ENCODE results near the gene ALG1. TPM values are rescaled to one million over a fixed set of nuclear protein-coding genes. Genes with fewer than 3 reads are reported as not detected.
"Not testable (repeated sequence)": the region's sequence is repeated elsewhere in the genome, so short reads cannot be mapped to it uniquely, and the experiment has no call there.

Gene ALG1
- total RNA-seq, 1 experiment from 2014 or later, result 23.4 TPM

GRCh38 chr16:5040451-5040850 lies 31.2 kb upstream of the ALG1 start:
- Histone ChIP-seq H3K9ac (ENCODE audit: low read length) (no peak overlapping the region), H3K9me3 (ENCODE audit: low read length) (no peaks in the 10 kb centered on the region), H3K27me3 (ENCODE audit: low read length) (no peaks in the 10 kb centered on the region), H2AFZ (ENCODE audit: low read length) (no peak overlapping the region), H3K4me1 (ENCODE audit: low read length) (peaks cover 18% of the 10 kb centered on the region), H3K9me2 (replicated peaks; ENCODE audit: insufficient read depth, low read length) (no peaks in the 10 kb centered on the region), H3K4me3 (ENCODE audit: low read length) (no peak overlapping the region), H3K27ac (ENCODE audit: low read length) (no peak overlapping the region), H3K4me2 (ENCODE audit: low read depth, low read length, poor library complexity, severe bottlenecking) (no peak overlapping the region), H4K20me1 (ENCODE audit: insufficient read depth, low read depth, low read length) (no peaks in the 10 kb centered on the region), H3K79me2 (ENCODE audit: low read length) (no peaks in the 10 kb centered on the region), H3K36me3 (ENCODE audit: insufficient read depth, low read length) (no peaks in the 10 kb centered on the region)
- DNase-seq, result no peak

GRCh38 chr16:5041600-5042133 lies 30.0 kb upstream of the ALG1 start:
- Histone ChIP-seq H3K36me3 (ENCODE audit: insufficient read depth, low read length) (no peaks in the 10 kb centered on the region), H2AFZ (ENCODE audit: low read length) (no peak overlapping the region), H3K4me3 (ENCODE audit: low read length) (no peak overlapping the region), H3K9me3 (ENCODE audit: low read length) (no peaks in the 10 kb centered on the region), H3K4me1 (ENCODE audit: low read length) (peaks cover 6% of the 10 kb centered on the region), H3K27ac (ENCODE audit: low read length) (no peak overlapping the region), H4K20me1 (ENCODE audit: insufficient read depth, low read depth, low read length) (no peaks in the 10 kb centered on the region), H3K4me2 (ENCODE audit: low read depth, low read length, poor library complexity, severe bottlenecking) (no peak overlapping the region), H3K79me2 (ENCODE audit: low read length) (no peaks in the 10 kb centered on the region), H3K9ac (ENCODE audit: low read length) (no peak overlapping the region), H3K9me2 (replicated peaks; ENCODE audit: insufficient read depth, low read length) (no peaks in the 10 kb centered on the region), H3K27me3 (ENCODE audit: low read length) (no peaks in the 10 kb centered on the region)
- no peak for DNase-seq

GRCh38 chr16:5042574-5043171 lies 29.0 kb upstream of the ALG1 start:
- Histone ChIP-seq H3K9ac (ENCODE audit: low read length) (no peak overlapping the region), H3K27ac (ENCODE audit: low read length) (no peak overlapping the region), H3K4me1 (ENCODE audit: low read length) (no peaks in the 10 kb centered on the region), H3K9me3 (ENCODE audit: low read length) (no peaks in the 10 kb centered on the region), H2AFZ (ENCODE audit: low read length) (no peak overlapping the region), H3K36me3 (ENCODE audit: insufficient read depth, low read length) (no peaks in the 10 kb centered on the region), H3K4me2 (ENCODE audit: low read depth, low read length, poor library complexity, severe bottlenecking) (no peak overlapping the region), H3K4me3 (ENCODE audit: low read length) (no peak overlapping the region), H3K79me2 (ENCODE audit: low read length) (no peaks in the 10 kb centered on the region), H3K9me2 (replicated peaks; ENCODE audit: insufficient read depth, low read length) (no peaks in the 10 kb centered on the region), H4K20me1 (ENCODE audit: insufficient read depth, low read depth, low read length) (no peaks in the 10 kb centered on the region), H3K27me3 (ENCODE audit: low read length) (no peaks in the 10 kb centered on the region)
- no peak for DNase-seq

- Histone ChIP-seq H2AFZ (ENCODE audit: low read length) (no peak overlapping the region), H3K4me2 (ENCODE audit: low read depth, low read length, poor library complexity, severe bottlenecking) (no peak overlapping the region), H3K27me3 (ENCODE audit: low read length) (no peaks in the 10 kb centered on the region), H4K20me1 (ENCODE audit: insufficient read depth, low read depth, low read length) (no peaks in the 10 kb centered on the region), H3K27ac (ENCODE audit: low read length) (no peak overlapping the region), H3K9ac (ENCODE audit: low read length) (no peak overlapping the region), H3K9me2 (replicated peaks; ENCODE audit: insufficient read depth, low read length) (no peaks in the 10 kb centered on the region), H3K9me3 (ENCODE audit: low read length) (no peaks in the 10 kb centered on the region), H3K79me2 (ENCODE audit: low read length) (no peaks in the 10 kb centered on the region), H3K36me3 (ENCODE audit: insufficient read depth, low read length) (no peaks in the 10 kb centered on the region), H3K4me1 (ENCODE audit: low read length) (no peaks in the 10 kb centered on the region), H3K4me3 (ENCODE audit: low read length) (no peak overlapping the region)
- DNase-seq, result no peak
Observed at GRCh38 chr16:5044011-5044540, 27.6 kb upstream of the ALG1 start.

- not testable (repeated sequence) for H3K4me1 ChIP-seq (ENCODE audit: low read length); H3K79me2 ChIP-seq (ENCODE audit: low read length); H4K20me1 ChIP-seq (ENCODE audit: insufficient read depth, low read depth, low read length); H2AFZ ChIP-seq (ENCODE audit: low read length); H3K9me3 ChIP-seq (ENCODE audit: low read length); H3K4me3 ChIP-seq (ENCODE audit: low read length); H3K9ac ChIP-seq (ENCODE audit: low read length); DNase-seq; H3K9me2 ChIP-seq (replicated peaks; ENCODE audit: insufficient read depth, low read length); H3K4me2 ChIP-seq (ENCODE audit: low read depth, low read length, poor library complexity, severe bottlenecking); H3K27ac ChIP-seq (ENCODE audit: low read length); H3K36me3 ChIP-seq (ENCODE audit: insufficient read depth, low read length); H3K27me3 ChIP-seq (ENCODE audit: low read length)
Observed at GRCh38 chr16:5044581-5044980, 27.1 kb upstream of the ALG1 start.

- H3K4me2 ChIP-seq (ENCODE audit: low read depth, low read length, poor library complexity, severe bottlenecking), result no peak overlapping the region
- DNase-seq, result no peak
- no peak overlapping the region for H3K27ac ChIP-seq (ENCODE audit: low read length)
- no peaks in the 10 kb centered on the region for H3K9me2 ChIP-seq (replicated peaks; ENCODE audit: insufficient read depth, low read length)
- no peaks in the 10 kb centered on the region for H3K79me2 ChIP-seq (ENCODE audit: low read length)
- H3K36me3 ChIP-seq (ENCODE audit: insufficient read depth, low read length), result no peaks in the 10 kb centered on the region
- H3K9ac ChIP-seq (ENCODE audit: low read length), result no peak overlapping the region
- no peaks in the 10 kb centered on the region for H3K27me3 ChIP-seq (ENCODE audit: low read length)
- H3K4me1 ChIP-seq (ENCODE audit: low read length), result no peaks in the 10 kb centered on the region
- H3K9me3 ChIP-seq (ENCODE audit: low read length), result no peaks in the 10 kb centered on the region
- no peak overlapping the region for H2AFZ ChIP-seq (ENCODE audit: low read length)
- H4K20me1 ChIP-seq (ENCODE audit: insufficient read depth, low read depth, low read length), result no peaks in the 10 kb centered on the region
- no peak overlapping the region for H3K4me3 ChIP-seq (ENCODE audit: low read length)
Observed at GRCh38 chr16:5045499-5046115, 26.0 kb upstream of the ALG1 start.

- Histone ChIP-seq H2AFZ (ENCODE audit: low read length) (no peak overlapping the region), H3K4me1 (ENCODE audit: low read length) (no peaks in the 10 kb centered on the region), H4K20me1 (ENCODE audit: insufficient read depth, low read depth, low read length) (no peaks in the 10 kb centered on the region), H3K4me3 (ENCODE audit: low read length) (no peak overlapping the region), H3K79me2 (ENCODE audit: low read length) (no peaks in the 10 kb centered on the region), H3K9me3 (ENCODE audit: low read length) (no peaks in the 10 kb centered on the region), H3K36me3 (ENCODE audit: insufficient read depth, low read length) (no peaks in the 10 kb centered on the region), H3K27ac (ENCODE audit: low read length) (no peak overlapping the region), H3K9me2 (replicated peaks; ENCODE audit: insufficient read depth, low read length) (no peaks in the 10 kb centered on the region), H3K27me3 (ENCODE audit: low read length) (no peaks in the 10 kb centered on the region), H3K4me2 (ENCODE audit: low read depth, low read length, poor library complexity, severe bottlenecking) (no peak overlapping the region), H3K9ac (ENCODE audit: low read length) (no peak overlapping the region)
- no peak for DNase-seq
Observed at GRCh38 chr16:5046914-5047313, 24.7 kb upstream of the ALG1 start.

GRCh38 chr16:5054876-5055865 lies 16.5 kb upstream of the ALG1 start:
- Histone ChIP-seq H3K9ac (ENCODE audit: low read length) (no peak overlapping the region), H3K4me3 (ENCODE audit: low read length) (no peak overlapping the region), H2AFZ (ENCODE audit: low read length) (no peak overlapping the region), H3K4me2 (ENCODE audit: low read depth, low read length, poor library complexity, severe bottlenecking) (no peak overlapping the region), H4K20me1 (ENCODE audit: insufficient read depth, low read depth, low read length) (no peaks in the 10 kb centered on the region), H3K36me3 (ENCODE audit: insufficient read depth, low read length) (no peaks in the 10 kb centered on the region), H3K4me1 (ENCODE audit: low read length) (no peaks in the 10 kb centered on the region; the same call in 1 of the 2 replicates), H3K79me2 (ENCODE audit: low read length) (no peaks in the 10 kb centered on the region), H3K9me2 (replicated peaks; ENCODE audit: insufficient read depth, low read length) (no peaks in the 10 kb centered on the region), H3K9me3 (ENCODE audit: low read length) (no peaks in the 10 kb centered on the region), H3K27ac (ENCODE audit: low read length) (no peak overlapping the region), H3K27me3 (ENCODE audit: low read length) (no peaks in the 10 kb centered on the region)
- no peak for DNase-seq

Measured in Karpas-422 (cell line).